SK-N-SH (cell line): ENCODE data around the gene EXOC6B. TPM values are rescaled to one million over a fixed set of nuclear protein-coding genes. Genes with fewer than 3 reads are reported as not detected.

Source experiments
- CTCF ChIA-PET: fragments of 300-600, 350-600 bp; formaldehyde crosslinking; extraction: SDS; loops from one replicate; lab custom pipeline; 2021; lab: Yijun Ruan, JAX
- POLR2A ChIA-PET: fragments of 350-600 bp; sonication (Branson Sonifier 250); formaldehyde crosslinking; extraction: SDS; loops from one replicate; lab custom pipeline; 2020; ENCODE audit warnings: antibody characterized with exemption, inconsistent platforms; lab: Yijun Ruan, JAX
- DNase-seq: peaks from one replicate; pipeline ENCODE4 v3.0.0; 2012
- H2AFZ ChIP-seq: fragments of 200-600 bp; sonication (generic); 2 replicates; pipeline ENCODE4 v1.8.1; 2016; ENCODE audit warnings: antibody characterized with exemption, mild to moderate bottlenecking, low read depth
- H3F3A ChIP-seq: fragments of 200-600 bp; sonication (generic); replicated peaks from 2 replicates; pipeline ENCODE3; 2016; ENCODE audit warnings: antibody characterized with exemption, mild to moderate bottlenecking; ENCODE audit not compliant: insufficient read depth
- H3K27ac ChIP-seq, 2 experiments: fragments of 200-500 bp in 1 of 2; fragments of 200-600 bp in 1 of 2; sonication (Bioruptor generic) in 1 of 2; sonication (generic), shearing (Covaris generic) in 1 of 2; 2 replicates each; pipeline versions ENCODE4 v1.5.1 to v1.6.1; 2014 to 2016; ENCODE audit warnings: low read depth in 2 of 2, inconsistent platforms in 1 of 2, low read length in 1 of 2, mild to moderate bottlenecking in 1 of 2, mixed read lengths in 1 of 2
- H3K27me3 ChIP-seq: fragments of 200-600 bp; sonication (generic), shearing (Covaris generic); 2 replicates; pipeline ENCODE4 v1.6.1; 2016; ENCODE audit warnings: mixed run types; ENCODE audit not compliant: insufficient read depth
- H3K36me3 ChIP-seq, 2 experiments: fragments of 200-500 bp in 1 of 2; fragments of 200-600 bp in 1 of 2; sonication (Bioruptor generic) in 1 of 2; sonication (generic) in 1 of 2; replicated peaks in 1 of 2; 2 replicates each; pipeline versions ENCODE3 to v1.5.1; 2014 to 2016; ENCODE audit warnings: low read length in 1 of 2, mild to moderate bottlenecking in 1 of 2; ENCODE audit not compliant: insufficient read depth in 2 of 2, control insufficient read depth in 1 of 2
- H3K4me1 ChIP-seq, 2 experiments: fragments of 200-500 bp in 1 of 2; fragments of 200-600 bp in 1 of 2; sonication (Bioruptor generic) in 1 of 2; sonication (generic), shearing (Covaris generic) in 1 of 2; 2 replicates each; pipeline versions ENCODE4 v1.5.1 to v1.6.1; 2014 to 2016; ENCODE audit warnings: low read depth in 1 of 2, low read length in 1 of 2, mixed run types in 1 of 2; ENCODE audit not compliant: insufficient read depth in 2 of 2, control insufficient read depth in 1 of 2
- H3K4me2 ChIP-seq: fragments of 200-600 bp; sonication (generic), shearing (Covaris generic); 2 replicates; pipeline ENCODE4 v1.6.1; 2017; ENCODE audit warnings: mixed run types
- H3K4me3 ChIP-seq, 2 experiments: fragments of 200-500 bp in 1 of 2; fragments of 200-600 bp in 1 of 2; sonication (Bioruptor generic) in 1 of 2; sonication (generic), shearing (Covaris generic) in 1 of 2; 2 replicates each; pipeline versions ENCODE4 v1.5.1 to v1.8.1; 2014 to 2016; ENCODE audit warnings: low read depth in 2 of 2, inconsistent platforms in 1 of 2, low read length in 1 of 2, mild to moderate bottlenecking in 1 of 2, mixed read lengths in 1 of 2, moderate library complexity in 1 of 2
- H3K79me2 ChIP-seq: fragments of 200-600 bp; sonication (generic); 2 replicates; pipeline ENCODE4 v1.8.1; 2017; ENCODE audit warnings: mild to moderate bottlenecking; ENCODE audit not compliant: insufficient read depth
- H3K9ac ChIP-seq: fragments of 200-600 bp; sonication (generic); 2 replicates; pipeline ENCODE4 v1.6.1; 2017; ENCODE audit warnings: mixed run types
- H3K9me2 ChIP-seq: fragments of 200-600 bp; sonication (generic); 2 replicates; pipeline ENCODE4 v1.6.1; 2017; ENCODE audit warnings: mixed run types
- H3K9me3 ChIP-seq: fragments of 200-600 bp; sonication (generic); 2 replicates; pipeline ENCODE4 v1.6.1; 2017; ENCODE audit warnings: mixed run types, mild to moderate bottlenecking, moderate library complexity
- H4K20me1 ChIP-seq: fragments of 200-600 bp; sonication (generic); 2 replicates; pipeline ENCODE4 v1.6.1; 2017; ENCODE audit warnings: mild to moderate bottlenecking, mixed run types; ENCODE audit not compliant: insufficient read depth
- CHD2 ChIP-seq: fragments of 150-350 bp; IDR thresholded peaks from 2 replicates; pipeline ENCODE4 v1.6.1; 2018; ENCODE audit warnings: low read length; ENCODE audit not compliant: partially characterized antibody
- EZH2phosphoT487 ChIP-seq: fragments of 200-600 bp; sonication (generic); IDR thresholded peaks from 2 replicates; pipeline ENCODE4 v1.6.1; 2017; ENCODE audit warnings: low read depth, mixed run types, mild to moderate bottlenecking, antibody characterized with exemption, moderate library complexity, borderline replicate concordance
- JUND ChIP-seq: IDR thresholded peaks from 2 replicates; pipeline ENCODE4 v1.4.0; 2012
- RXRA ChIP-seq: IDR thresholded peaks from 2 replicates; pipeline ENCODE4 v1.4.0; 2012; ENCODE audit warnings: low read depth, mild to moderate bottlenecking, borderline replicate concordance
- TEAD4 ChIP-seq: IDR thresholded peaks from 2 replicates; pipeline ENCODE4 v1.4.0; 2012; ENCODE audit warnings: mild to moderate bottlenecking, borderline replicate concordance; ENCODE audit not compliant: insufficient read depth
- USF1 ChIP-seq: IDR thresholded peaks from 2 replicates; pipeline ENCODE4 v1.4.0; 2012; ENCODE audit warnings: low read depth, borderline replicate concordance
- YY1 ChIP-seq: IDR thresholded peaks from 2 replicates; pipeline ENCODE4 v1.4.0; 2012; ENCODE audit warnings: low read depth, mild to moderate bottlenecking
- ZBTB33 ChIP-seq: IDR thresholded peaks from 2 replicates; pipeline ENCODE4 v1.4.0; 2012; ENCODE audit warnings: low read depth, borderline replicate concordance
- WGBS: methylation state at CpG from one replicate; pipeline ENCODE4 v1.1.6; 2017; ENCODE audit warnings: low lambda C conversion rate; 5-methylcytosine and 5-hydroxymethylcytosine counted together
- polyA plus RNA-seq, 3 experiments: library from polyadenylated mRNA; depleted of rRNA; stranded (reverse); fragments of >200 nt; gene quantifications; 2 replicates each; pipeline ENCODE4 v1.2.3, GENCODE V29; 2012
- TF ChIP-seq, protein P1 (sequence below): IDR thresholded peaks from 2 replicates; pipeline ENCODE4 v1.6.1; 2012; ENCODE audit warnings: mild to moderate bottlenecking, low read depth, low read length, moderate library complexity
- TF ChIP-seq, protein P2 (sequence below): fragments of 150-350 bp; IDR thresholded peaks from 2 replicates; pipeline ENCODE4 v1.6.1; 2016; ENCODE audit warnings: mild to moderate bottlenecking, low read depth, low read length
- TF ChIP-seq, protein P3 (sequence below): fragments of 200-600 bp; sonication (generic); IDR thresholded peaks from 2 replicates; pipeline ENCODE4 v1.6.1; 2017; ENCODE audit warnings: antibody characterized with exemption, mild to moderate bottlenecking, moderate library complexity

Gene EXOC6B
- polyA plus RNA-seq, 1 of the 3 experiments (the other 2 are of a cell fraction): 7.4 TPM

GRCh38 chr2:72271766-72272641 is 553.8 kb downstream of the EXOC6B start (continued):
- no peak for TF ChIP-seq USF1
- TF ChIP-seq, all 33 proteins: peak for 0

DNA sequence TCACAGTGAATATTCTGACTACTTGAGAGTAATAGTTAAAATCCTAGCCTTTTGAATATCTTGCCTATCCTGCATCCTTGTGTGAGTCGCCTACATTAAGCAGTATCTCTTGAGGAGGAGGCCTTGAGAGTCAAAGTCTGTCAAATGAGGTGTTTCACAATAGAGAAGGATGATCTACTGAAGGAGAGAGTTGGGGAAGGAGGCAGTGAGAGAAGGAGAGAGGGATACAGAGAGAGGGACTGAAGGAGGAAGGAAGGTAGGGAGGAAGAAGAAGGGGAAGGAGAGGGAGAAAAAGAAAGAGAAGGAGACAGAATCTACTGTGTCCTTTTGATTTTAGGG is 554.6 kb downstream of the EXOC6B start:
- H3F3A ChIP-seq: no peaks in the 10 kb centered on the region
- no peaks in the 10 kb centered on the region for H3K9me2 ChIP-seq
- no peak overlapping the region for H2AFZ ChIP-seq
- no peak for DNase-seq
- no peaks in the 10 kb centered on the region for H4K20me1 ChIP-seq
- H3K9me3 ChIP-seq: no peaks in the 10 kb centered on the region
- WGBS: 63% methylated on average over 1 of the region's 1 CpG
- no peaks in the 10 kb centered on the region for H3K27me3 ChIP-seq
- no peak overlapping the region for H3K27ac ChIP-seq
- no peak overlapping the region for H3K4me3 ChIP-seq
- no peaks in the 10 kb centered on the region for H3K36me3 ChIP-seq
- ChIA-PET CTCF (no interaction called here), POLR2A (no interaction called here)
- no peak for TF ChIP-seq JUND
- TF ChIP-seq, protein P1, sequence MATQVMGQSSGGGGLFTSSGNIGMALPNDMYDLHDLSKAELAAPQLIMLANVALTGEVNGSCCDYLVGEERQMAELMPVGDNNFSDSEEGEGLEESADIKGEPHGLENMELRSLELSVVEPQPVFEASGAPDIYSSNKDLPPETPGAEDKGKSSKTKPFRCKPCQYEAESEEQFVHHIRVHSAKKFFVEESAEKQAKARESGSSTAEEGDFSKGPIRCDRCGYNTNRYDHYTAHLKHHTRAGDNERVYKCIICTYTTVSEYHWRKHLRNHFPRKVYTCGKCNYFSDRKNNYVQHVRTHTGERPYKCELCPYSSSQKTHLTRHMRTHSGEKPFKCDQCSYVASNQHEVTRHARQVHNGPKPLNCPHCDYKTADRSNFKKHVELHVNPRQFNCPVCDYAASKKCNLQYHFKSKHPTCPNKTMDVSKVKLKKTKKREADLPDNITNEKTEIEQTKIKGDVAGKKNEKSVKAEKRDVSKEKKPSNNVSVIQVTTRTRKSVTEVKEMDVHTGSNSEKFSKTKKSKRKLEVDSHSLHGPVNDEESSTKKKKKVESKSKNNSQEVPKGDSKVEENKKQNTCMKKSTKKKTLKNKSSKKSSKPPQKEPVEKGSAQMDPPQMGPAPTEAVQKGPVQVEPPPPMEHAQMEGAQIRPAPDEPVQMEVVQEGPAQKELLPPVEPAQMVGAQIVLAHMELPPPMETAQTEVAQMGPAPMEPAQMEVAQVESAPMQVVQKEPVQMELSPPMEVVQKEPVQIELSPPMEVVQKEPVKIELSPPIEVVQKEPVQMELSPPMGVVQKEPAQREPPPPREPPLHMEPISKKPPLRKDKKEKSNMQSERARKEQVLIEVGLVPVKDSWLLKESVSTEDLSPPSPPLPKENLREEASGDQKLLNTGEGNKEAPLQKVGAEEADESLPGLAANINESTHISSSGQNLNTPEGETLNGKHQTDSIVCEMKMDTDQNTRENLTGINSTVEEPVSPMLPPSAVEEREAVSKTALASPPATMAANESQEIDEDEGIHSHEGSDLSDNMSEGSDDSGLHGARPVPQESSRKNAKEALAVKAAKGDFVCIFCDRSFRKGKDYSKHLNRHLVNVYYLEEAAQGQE: no peak
- TF ChIP-seq, protein P2, sequence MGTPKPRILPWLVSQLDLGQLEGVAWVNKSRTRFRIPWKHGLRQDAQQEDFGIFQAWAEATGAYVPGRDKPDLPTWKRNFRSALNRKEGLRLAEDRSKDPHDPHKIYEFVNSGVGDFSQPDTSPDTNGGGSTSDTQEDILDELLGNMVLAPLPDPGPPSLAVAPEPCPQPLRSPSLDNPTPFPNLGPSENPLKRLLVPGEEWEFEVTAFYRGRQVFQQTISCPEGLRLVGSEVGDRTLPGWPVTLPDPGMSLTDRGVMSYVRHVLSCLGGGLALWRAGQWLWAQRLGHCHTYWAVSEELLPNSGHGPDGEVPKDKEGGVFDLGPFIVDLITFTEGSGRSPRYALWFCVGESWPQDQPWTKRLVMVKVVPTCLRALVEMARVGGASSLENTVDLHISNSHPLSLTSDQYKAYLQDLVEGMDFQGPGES: no peak
- TF ChIP-seq, protein P3, sequence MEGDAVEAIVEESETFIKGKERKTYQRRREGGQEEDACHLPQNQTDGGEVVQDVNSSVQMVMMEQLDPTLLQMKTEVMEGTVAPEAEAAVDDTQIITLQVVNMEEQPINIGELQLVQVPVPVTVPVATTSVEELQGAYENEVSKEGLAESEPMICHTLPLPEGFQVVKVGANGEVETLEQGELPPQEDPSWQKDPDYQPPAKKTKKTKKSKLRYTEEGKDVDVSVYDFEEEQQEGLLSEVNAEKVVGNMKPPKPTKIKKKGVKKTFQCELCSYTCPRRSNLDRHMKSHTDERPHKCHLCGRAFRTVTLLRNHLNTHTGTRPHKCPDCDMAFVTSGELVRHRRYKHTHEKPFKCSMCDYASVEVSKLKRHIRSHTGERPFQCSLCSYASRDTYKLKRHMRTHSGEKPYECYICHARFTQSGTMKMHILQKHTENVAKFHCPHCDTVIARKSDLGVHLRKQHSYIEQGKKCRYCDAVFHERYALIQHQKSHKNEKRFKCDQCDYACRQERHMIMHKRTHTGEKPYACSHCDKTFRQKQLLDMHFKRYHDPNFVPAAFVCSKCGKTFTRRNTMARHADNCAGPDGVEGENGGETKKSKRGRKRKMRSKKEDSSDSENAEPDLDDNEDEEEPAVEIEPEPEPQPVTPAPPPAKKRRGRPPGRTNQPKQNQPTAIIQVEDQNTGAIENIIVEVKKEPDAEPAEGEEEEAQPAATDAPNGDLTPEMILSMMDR: no peak
- TF ChIP-seq RXRA: no peak
- TF ChIP-seq YY1: no peak
- no peak for TF ChIP-seq ZBTB33
- no peak for TF ChIP-seq CHD2
- TF ChIP-seq EZH2phosphoT487: no peak
- no peak for TF ChIP-seq TEAD4
- peaks cover 10 to 12% of the 10 kb centered on the region in 2 experiments; a peak in 3 of 4 replicates for H3K4me1 ChIP-seq
- H3K79me2 ChIP-seq: no peaks in the 10 kb centered on the region
- no peak overlapping the region for H3K9ac ChIP-seq
- no peak overlapping the region for H3K4me2 ChIP-seq
